Esophagus muscularis mucosa (tissue), 4 donors: Measurements from ENCODE around the gene ZNF280C. TPM values are rescaled to one million over a fixed set of nuclear protein-coding genes. Genes with fewer than 3 reads are reported as not detected.

Experiments used
- DNase-seq: peaks from one replicate; pipeline ENCODE4 v3.0.0-alpha.2; 2017; ENCODE audit errors: extremely low spot score
- H3K27ac ChIP-seq, 4 donors: fragments of 200-600 bp; sonication (generic); replicated peaks in 1 of 4; 1 replicate in 3 of 4; 2 replicates in 1 of 4; pipeline ENCODE4 v1.5.1; 2016 to 2019; ENCODE audit warnings: mild to moderate bottlenecking in 1 of 4
- H3K27me3 ChIP-seq, 4 donors: fragments of 200-600 bp; sonication (generic); one replicate each; pipeline versions ENCODE4 v1.5.1 to v1.6.0; 2016 to 2019
- H3K36me3 ChIP-seq, 4 donors: fragments of 200-600 bp; sonication (generic); one replicate each; pipeline ENCODE4 v1.5.1; 2016 to 2019
- H3K4me1 ChIP-seq, 4 donors: fragments of 200-600 bp; sonication (generic); one replicate each; pipeline ENCODE4 v1.5.1; 2016 to 2019
- H3K4me3 ChIP-seq, 4 donors: fragments of 200-600 bp; sonication (generic); 1 replicate in 2 of 4; 2 replicates in 2 of 4; pipeline ENCODE4 v1.5.1; 2016 to 2019; ENCODE audit warnings: mild to moderate bottlenecking in 4 of 4, moderate library complexity in 1 of 4
- H3K9me3 ChIP-seq, 4 donors: fragments of 200-600 bp; sonication (generic); 1 replicate in 3 of 4; 2 replicates in 1 of 4; pipeline ENCODE4 v1.5.1; 2016 to 2019
- CTCF ChIP-seq, 3 experiments: fragments of 200-600 bp in 2 of 3; fragments of 450-650 bp in 1 of 3; sonication (generic) in 2 of 3; IDR thresholded peaks; one replicate each; pipeline ENCODE4 v1.5.1; 2017 to 2019; ENCODE audit warnings: antibody characterized with exemption in 3 of 3, mild to moderate bottlenecking in 2 of 3, moderate library complexity in 1 of 3
- EP300 ChIP-seq: sonication (generic); formaldehyde crosslinking; IDR thresholded peaks from one replicate; pipeline ENCODE4 v1.6.1; 2017; ENCODE audit warnings: antibody characterized with exemption
- POLR2A ChIP-seq: fragments of 450-650 bp; IDR thresholded peaks from one replicate; pipeline ENCODE4 v1.6.1; 2017; ENCODE audit warnings: antibody characterized with exemption, moderate library complexity, mild to moderate bottlenecking, low read depth
- POLR2AphosphoS5 ChIP-seq, 2 donors: sonication (generic); formaldehyde crosslinking; IDR thresholded peaks; one replicate each; pipeline ENCODE4 v1.6.1; 2017; ENCODE audit warnings: antibody characterized with exemption in 2 of 2
- WGBS: methylation state at CpG from one replicate; pipeline ENCODE4 v1.1.5; 2018; 5-methylcytosine and 5-hydroxymethylcytosine counted together
- intact Hi-C: fragments of 100-400 bp; cut with DNase I; formaldehyde crosslinking; loops from one replicate; pipeline ENCODE4 v1.15.1; 2023
- total RNA-seq, 4 donors: library from RNA; depleted of rRNA; stranded (reverse); fragments of >200 nt; gene quantifications; one replicate each; pipeline versions ENCODE4 v1.1.0 to v1.2.1, GENCODE V29; 2016

ZNF280C gene
- total RNA-seq, 4 donors from 2014 or later, result 2.5 to 4.1 (median 3.4) TPM

GRCh38 chrX:130228871-130229270 is 39.8 kb downstream of the ZNF280C start:
- TF ChIP-seq EP300 (no peak), CTCF (IDR thresholded peaks at IDR 0.05) (no peak), POLR2A (no peak), POLR2AphosphoS5 (IDR thresholded peaks at IDR 0.05) (no peak)
- H3K9me3 ChIP-seq, result no peaks in the 10 kb centered on the region
- intact Hi-C loops, result no loop called here
- no peaks in the 10 kb centered on the region for H3K27me3 ChIP-seq
- H3K36me3 ChIP-seq, result peaks cover 0 to 32% (median 2%) of the 10 kb centered on the region in 4 donors
- no peaks in the 10 kb centered on the region for H3K4me1 ChIP-seq
- no peak for DNase-seq
- no peak overlapping the region for H3K27ac ChIP-seq
- WGBS, result 91% methylated on average over 2 of the region's 2 CpGs
- no peak overlapping the region for H3K4me3 ChIP-seq

GRCh38 chrX:130224810-130225209 is 43.9 kb downstream of the ZNF280C start:
- H3K27me3 ChIP-seq, result no peaks in the 10 kb centered on the region
- H3K36me3 ChIP-seq, result peaks cover 0 to 24% (median 2%) of the 10 kb centered on the region in 4 donors
- no peaks in the 10 kb centered on the region for H3K4me1 ChIP-seq
- WGBS, result 86% methylated on average over 2 of the region's 2 CpGs
- no peak overlapping the region for H3K27ac ChIP-seq
- DNase-seq, result no peak
- no peak for TF ChIP-seq POLR2A
- no peak for TF ChIP-seq EP300
- no peak for TF ChIP-seq CTCF (IDR thresholded peaks at IDR 0.05)
- no peak for TF ChIP-seq POLR2AphosphoS5 (IDR thresholded peaks at IDR 0.05)
- no peaks in the 10 kb centered on the region for H3K9me3 ChIP-seq
- intact Hi-C loops, result no loop called here
- H3K4me3 ChIP-seq, result no peak overlapping the region

- 77% methylated on average over 4 of the region's 4 CpGs for WGBS
- no peak for DNase-seq
- H3K4me3 ChIP-seq, result no peak overlapping the region
- no peaks in the 10 kb centered on the region for H3K4me1 ChIP-seq
- H3K36me3 ChIP-seq, result peaks cover 0 to 30% (median 11%) of the 10 kb centered on the region in 4 donors
- no peak overlapping the region for H3K27ac ChIP-seq
- no peak for TF ChIP-seq POLR2A
- TF ChIP-seq CTCF (IDR thresholded peaks at IDR 0.05), result no peak
- TF ChIP-seq EP300, result no peak
- no peak for TF ChIP-seq POLR2AphosphoS5 (IDR thresholded peaks at IDR 0.05)
- H3K27me3 ChIP-seq, result peaks cover 0 to 9% (median 0%) of the 10 kb centered on the region in 4 donors
- intact Hi-C loops, result no loop called here
- H3K9me3 ChIP-seq, result no peaks in the 10 kb centered on the region
Observed at GRCh38 chrX:130216320-130216719, 52.4 kb downstream of the ZNF280C start.

GRCh38 chrX:130213376-130213775 is 55.3 kb downstream of the ZNF280C start:
- TF ChIP-seq EP300 (no peak), POLR2AphosphoS5 (IDR thresholded peaks at IDR 0.05) (no peak), CTCF (IDR thresholded peaks at IDR 0.05) (no peak), POLR2A (no peak)
- peaks cover 0 to 33% (median 11%) of the 10 kb centered on the region in 4 donors for H3K36me3 ChIP-seq
- H3K27ac ChIP-seq, result no peak overlapping the region
- no peak for DNase-seq
- no peak overlapping the region for H3K4me3 ChIP-seq
- no peaks in the 10 kb centered on the region for H3K4me1 ChIP-seq
- H3K9me3 ChIP-seq, result no peaks in the 10 kb centered on the region
- 86% methylated on average over 2 of the region's 2 CpGs for WGBS
- intact Hi-C loops, result no loop called here
- peaks cover 0 to 5% (median 0%) of the 10 kb centered on the region in 4 donors for H3K27me3 ChIP-seq

GRCh38 chrX:130212371-130212770 is 56.3 kb downstream of the ZNF280C start:
- no peaks in the 10 kb centered on the region for H3K27me3 ChIP-seq
- no peaks in the 10 kb centered on the region for H3K4me1 ChIP-seq
- H3K27ac ChIP-seq, result no peak overlapping the region
- no peak overlapping the region for H3K4me3 ChIP-seq
- H3K9me3 ChIP-seq, result no peaks in the 10 kb centered on the region
- peaks cover 0 to 30% (median 11%) of the 10 kb centered on the region in 4 donors for H3K36me3 ChIP-seq
- DNase-seq, result no peak
- TF ChIP-seq POLR2A, result no peak
- TF ChIP-seq EP300, result no peak
- no peak for TF ChIP-seq POLR2AphosphoS5 (IDR thresholded peaks at IDR 0.05)
- 77% methylated on average over 1 of the region's 1 CpG for WGBS
- intact Hi-C loops, result no loop called here
